Esophagus squamous epithelium (tissue), 4 donors: ENCODE measurements around the gene LINC01488.

Experiments used
- POLR2A ChIP-seq, 4 donors: fragments of 450-650 bp; IDR thresholded peaks; one replicate each; pipeline ENCODE4 v1.6.1; 2017; ENCODE audit warnings: antibody characterized with exemption in 4 of 4, mild to moderate bottlenecking in 4 of 4, moderate library complexity in 3 of 4
- TF ChIP-seq, protein P1 (sequence below), 6 experiments: fragments of 450-650 bp in 4 of 6; fragments of 200-600 bp in 2 of 6; sonication (generic) in 2 of 6; IDR thresholded peaks; one replicate each; pipeline ENCODE4 v1.5.1; 2016 to 2019; ENCODE audit warnings: antibody characterized with exemption in 6 of 6, mild to moderate bottlenecking in 4 of 6, moderate library complexity in 4 of 6

DNA sequence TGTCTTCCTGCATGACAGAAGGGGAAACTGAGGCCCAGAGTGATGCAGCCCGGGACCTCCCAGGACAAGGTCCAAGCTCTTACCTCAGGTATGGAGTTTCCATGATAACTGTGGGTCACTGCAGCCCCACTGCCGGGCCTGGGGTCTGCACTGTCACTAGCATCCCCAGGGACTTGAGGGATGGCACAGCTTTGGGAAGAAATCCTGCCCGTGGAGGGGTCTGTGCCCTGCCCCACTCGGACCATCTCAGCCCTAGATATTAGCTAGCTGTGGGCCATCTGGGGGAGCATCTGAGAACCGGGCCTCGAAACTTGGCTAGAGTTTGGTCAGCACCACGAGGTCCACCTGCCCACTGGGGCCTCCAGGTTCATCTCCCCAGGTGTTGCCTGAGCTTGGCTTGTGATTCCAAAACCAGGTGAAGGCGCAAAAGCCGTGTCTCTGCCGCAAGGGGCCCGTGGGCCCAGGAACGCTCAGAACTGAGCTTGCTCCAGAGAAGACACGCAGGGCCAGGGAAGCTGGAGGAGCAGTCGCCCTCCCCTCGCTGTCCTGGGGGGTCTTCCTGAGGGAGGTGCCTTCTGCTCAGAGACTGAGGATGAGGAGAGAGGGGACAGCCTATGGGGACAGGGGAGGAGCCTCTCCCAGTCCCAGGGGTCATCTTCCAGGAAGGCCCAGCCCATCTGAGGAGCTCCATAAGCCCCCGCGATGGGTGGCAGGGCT is 4.8 kb downstream of the LINC01488 start:
- TF ChIP-seq POLR2A (IDR thresholded peaks at IDR 0.05), result no peak
- TF ChIP-seq, protein P1, sequence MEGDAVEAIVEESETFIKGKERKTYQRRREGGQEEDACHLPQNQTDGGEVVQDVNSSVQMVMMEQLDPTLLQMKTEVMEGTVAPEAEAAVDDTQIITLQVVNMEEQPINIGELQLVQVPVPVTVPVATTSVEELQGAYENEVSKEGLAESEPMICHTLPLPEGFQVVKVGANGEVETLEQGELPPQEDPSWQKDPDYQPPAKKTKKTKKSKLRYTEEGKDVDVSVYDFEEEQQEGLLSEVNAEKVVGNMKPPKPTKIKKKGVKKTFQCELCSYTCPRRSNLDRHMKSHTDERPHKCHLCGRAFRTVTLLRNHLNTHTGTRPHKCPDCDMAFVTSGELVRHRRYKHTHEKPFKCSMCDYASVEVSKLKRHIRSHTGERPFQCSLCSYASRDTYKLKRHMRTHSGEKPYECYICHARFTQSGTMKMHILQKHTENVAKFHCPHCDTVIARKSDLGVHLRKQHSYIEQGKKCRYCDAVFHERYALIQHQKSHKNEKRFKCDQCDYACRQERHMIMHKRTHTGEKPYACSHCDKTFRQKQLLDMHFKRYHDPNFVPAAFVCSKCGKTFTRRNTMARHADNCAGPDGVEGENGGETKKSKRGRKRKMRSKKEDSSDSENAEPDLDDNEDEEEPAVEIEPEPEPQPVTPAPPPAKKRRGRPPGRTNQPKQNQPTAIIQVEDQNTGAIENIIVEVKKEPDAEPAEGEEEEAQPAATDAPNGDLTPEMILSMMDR (IDR thresholded peaks at IDR 0.05), result no peak
